ENCODE data around the gene ULK4.
A peak's percentile ranks its signal among the peaks of the same experiment; 100 is the strongest.

Gene ULK4

DNA sequence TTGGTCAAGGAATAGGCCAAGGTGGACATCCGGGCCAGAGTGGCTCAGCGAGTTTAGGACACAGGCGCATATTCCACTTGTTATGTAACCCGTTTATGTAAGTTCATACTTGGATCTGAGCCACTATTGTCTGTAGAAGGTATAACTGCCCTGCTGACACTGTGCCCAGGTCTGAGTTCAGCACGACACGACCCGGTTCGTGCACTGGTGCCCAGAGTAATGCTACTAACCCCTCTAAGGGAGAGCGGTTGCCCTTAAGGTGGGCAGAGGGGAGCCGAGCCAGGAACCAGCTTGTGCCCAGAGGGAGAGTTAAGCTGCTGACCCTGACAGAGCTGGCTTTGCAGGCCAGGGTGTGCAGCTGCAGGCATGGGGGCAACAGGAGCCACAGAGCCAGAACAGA lies 1.9 kb upstream of the ULK4 start:
- DNase-seq (ENCODE audit: low read depth), result no peak
- TF ChIP-seq, protein P1, sequence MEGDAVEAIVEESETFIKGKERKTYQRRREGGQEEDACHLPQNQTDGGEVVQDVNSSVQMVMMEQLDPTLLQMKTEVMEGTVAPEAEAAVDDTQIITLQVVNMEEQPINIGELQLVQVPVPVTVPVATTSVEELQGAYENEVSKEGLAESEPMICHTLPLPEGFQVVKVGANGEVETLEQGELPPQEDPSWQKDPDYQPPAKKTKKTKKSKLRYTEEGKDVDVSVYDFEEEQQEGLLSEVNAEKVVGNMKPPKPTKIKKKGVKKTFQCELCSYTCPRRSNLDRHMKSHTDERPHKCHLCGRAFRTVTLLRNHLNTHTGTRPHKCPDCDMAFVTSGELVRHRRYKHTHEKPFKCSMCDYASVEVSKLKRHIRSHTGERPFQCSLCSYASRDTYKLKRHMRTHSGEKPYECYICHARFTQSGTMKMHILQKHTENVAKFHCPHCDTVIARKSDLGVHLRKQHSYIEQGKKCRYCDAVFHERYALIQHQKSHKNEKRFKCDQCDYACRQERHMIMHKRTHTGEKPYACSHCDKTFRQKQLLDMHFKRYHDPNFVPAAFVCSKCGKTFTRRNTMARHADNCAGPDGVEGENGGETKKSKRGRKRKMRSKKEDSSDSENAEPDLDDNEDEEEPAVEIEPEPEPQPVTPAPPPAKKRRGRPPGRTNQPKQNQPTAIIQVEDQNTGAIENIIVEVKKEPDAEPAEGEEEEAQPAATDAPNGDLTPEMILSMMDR (IDR thresholded peaks at IDR 0.05; ENCODE audit: control insufficient read depth, insufficient read depth, low read depth, low read length, missing control alignments), result no peak
- no peak overlapping the region for H3K4me3 ChIP-seq (ENCODE audit: control insufficient read depth, low read depth, low read length)

DNA sequence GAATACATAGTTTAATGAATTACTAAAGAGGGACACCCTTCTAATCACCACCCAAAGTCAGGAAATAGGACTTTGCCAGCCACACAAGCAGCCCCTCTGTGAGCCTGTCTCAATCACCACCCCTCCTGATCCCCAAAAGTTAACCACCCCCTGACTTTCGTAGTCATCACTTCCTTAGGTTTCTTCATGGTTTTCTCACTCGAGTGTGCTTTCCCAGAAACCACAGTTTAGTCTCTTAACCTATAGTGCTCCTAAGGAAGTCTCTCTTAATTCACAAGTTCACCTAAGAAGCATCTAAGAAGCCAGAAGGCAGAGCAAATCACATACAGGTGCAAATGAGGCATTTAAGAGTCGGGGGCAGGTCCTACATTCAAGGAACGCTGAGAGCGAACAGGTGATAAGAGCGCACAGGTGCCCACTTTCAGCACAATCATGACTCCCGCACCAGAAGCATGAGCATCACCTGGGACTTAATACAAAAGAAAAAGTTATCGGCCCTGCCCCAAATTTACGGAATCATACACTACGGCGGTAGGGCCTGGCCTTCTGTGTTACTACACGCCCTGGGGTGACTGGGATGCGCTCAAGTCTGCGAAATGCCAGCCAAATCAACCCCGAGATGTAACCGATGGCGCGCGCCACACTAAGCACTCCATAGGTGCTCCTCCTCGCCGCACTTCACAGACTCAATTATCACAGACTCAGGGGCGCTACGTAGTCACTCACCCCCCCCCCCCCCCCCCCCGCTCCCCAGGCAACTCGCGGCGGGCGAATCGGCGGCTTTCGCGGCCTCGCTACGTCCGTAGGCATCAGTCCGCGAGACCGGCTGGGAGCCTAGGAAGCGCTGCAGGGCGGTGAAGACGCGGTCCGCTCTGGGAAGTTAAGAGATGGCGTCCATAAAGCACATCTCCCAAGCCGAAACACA lies 815 bp downstream of the ULK4 start:
- TF ChIP-seq, protein P1 (IDR thresholded peaks at IDR 0.05; ENCODE audit: control insufficient read depth, insufficient read depth, low read depth, low read length, missing control alignments), result no peak
- DNase-seq (ENCODE audit: low read depth), result peak; percentile 11
- H3K4me3 ChIP-seq (ENCODE audit: control insufficient read depth, low read depth, low read length), result peak overlapping the region; percentile 89

DNA sequence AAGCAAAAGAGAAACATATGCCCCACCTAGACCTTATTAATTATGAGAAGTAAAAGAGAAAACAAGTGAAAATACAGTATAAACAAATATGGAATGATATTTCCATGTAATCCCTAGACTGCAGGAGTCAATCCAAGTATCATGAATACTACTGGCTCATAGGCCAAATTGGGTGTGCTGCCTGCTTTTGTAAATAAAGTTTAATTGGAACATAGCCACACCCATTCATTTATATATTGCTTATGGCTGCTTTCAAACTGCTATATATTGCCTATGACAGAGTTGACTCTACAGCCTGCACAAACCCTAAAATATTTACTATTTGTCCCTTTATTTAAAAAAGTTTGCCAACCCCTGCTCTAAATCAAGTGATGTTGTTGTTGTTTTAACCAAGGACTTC lies 5.3 kb downstream of the ULK4 start:
- no peak overlapping the region for H3K4me3 ChIP-seq (ENCODE audit: control insufficient read depth, low read depth, low read length)
- TF ChIP-seq, protein P1 (IDR thresholded peaks at IDR 0.05; ENCODE audit: control insufficient read depth, insufficient read depth, low read depth, low read length, missing control alignments), result no peak
- DNase-seq (ENCODE audit: low read depth), result no peak

DNA sequence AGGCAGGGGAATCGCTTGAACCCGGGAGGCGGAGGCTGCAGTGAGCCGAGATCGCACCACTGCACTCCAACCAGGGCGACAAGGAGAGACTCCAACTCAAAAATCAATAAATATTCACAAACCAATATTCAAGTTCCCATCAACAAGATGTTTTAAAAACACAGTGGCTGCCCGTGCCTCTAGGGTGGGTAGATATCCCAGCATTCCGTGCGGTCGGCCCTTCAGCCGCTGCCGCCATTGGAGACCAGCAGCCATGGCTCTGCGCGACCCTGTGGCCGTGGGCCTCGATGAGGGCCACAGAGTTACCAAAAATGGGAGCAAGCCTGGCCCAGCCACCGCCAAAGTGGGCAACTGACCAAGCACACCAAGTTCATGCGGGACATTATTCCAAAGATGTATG lies 6.7 kb downstream of the ULK4 start:
- H3K4me3 ChIP-seq (ENCODE audit: control insufficient read depth, low read depth, low read length), result no peak overlapping the region
- TF ChIP-seq, protein P1 (IDR thresholded peaks at IDR 0.05; ENCODE audit: control insufficient read depth, insufficient read depth, low read depth, low read length, missing control alignments), result no peak
- no peak for DNase-seq (ENCODE audit: low read depth)

DNA sequence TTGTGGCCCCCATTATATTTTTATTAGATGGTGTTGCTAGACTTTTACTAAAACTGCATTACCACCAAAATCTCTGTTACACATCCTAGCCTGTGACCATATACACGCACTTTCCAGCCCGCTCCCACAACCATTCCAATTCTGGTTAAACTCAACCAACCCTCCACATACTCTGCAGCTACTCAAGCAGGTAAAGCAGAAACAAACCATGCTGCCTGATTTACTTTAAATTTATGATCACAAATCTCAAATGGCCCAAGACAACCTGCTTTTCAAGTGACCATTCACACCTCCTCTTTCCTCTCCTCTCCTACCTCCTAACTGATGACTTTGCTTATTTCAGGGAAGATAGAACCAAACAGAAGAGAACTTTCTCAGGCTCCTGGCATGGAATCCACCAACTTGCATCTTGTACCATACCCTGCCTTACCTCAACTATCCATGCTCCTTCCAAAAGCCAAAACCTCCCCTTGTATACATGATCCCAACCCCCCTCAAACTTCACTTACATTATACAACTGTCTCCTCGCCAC lies 18.5 kb downstream of the ULK4 start:
- DNase-seq (ENCODE audit: low read depth), result no peak
- H3K4me3 ChIP-seq (ENCODE audit: control insufficient read depth, low read depth, low read length), result no peak overlapping the region
- TF ChIP-seq, protein P1 (IDR thresholded peaks at IDR 0.05; ENCODE audit: control insufficient read depth, insufficient read depth, low read depth, low read length, missing control alignments), result no peak

DNA sequence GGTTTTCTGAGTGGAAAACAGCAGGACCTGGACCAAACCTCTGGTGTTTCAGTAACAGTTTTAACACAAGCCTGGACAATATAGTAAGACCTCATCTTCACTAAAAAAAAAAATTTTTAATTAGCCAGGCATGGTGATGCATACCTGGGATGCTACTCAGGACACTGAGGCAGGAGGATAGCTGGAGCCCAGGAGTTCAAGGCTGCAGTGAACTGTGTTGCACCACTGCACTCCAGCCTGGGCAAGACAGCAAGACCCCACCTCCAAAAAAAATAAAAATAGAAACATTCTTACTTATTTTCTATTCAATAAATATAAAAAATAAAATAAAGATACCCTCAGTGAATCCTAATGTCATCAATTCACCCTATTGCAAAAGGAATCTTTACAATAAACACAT lies 21.5 kb downstream of the ULK4 start:
- no peak overlapping the region for H3K4me3 ChIP-seq (ENCODE audit: control insufficient read depth, low read depth, low read length)
- no peak for DNase-seq (ENCODE audit: low read depth)
- TF ChIP-seq, protein P1 (IDR thresholded peaks at IDR 0.05; ENCODE audit: control insufficient read depth, insufficient read depth, low read depth, low read length, missing control alignments), result no peak
